Stimulated activated CD8-positive, alpha-beta memory T cell treated with anti-CD3 and anti-CD28 coated beads, Interleukin-12 subunit alpha, Interleukin-12 subunit beta, amount 100 ng/mL, for 4 hours (primary cell): ENCODE results near the gene GADD45A.
"Not testable (repeated sequence)": the region's sequence is repeated elsewhere in the genome, so short reads cannot be mapped to it uniquely, and the experiment has no call there.

Experiments
- DNase-seq: peaks from one replicate; pipeline ENCODE4 v3.0.0-alpha.2; 2020; ENCODE audit warnings: low read depth

Gene GADD45A, protein sequence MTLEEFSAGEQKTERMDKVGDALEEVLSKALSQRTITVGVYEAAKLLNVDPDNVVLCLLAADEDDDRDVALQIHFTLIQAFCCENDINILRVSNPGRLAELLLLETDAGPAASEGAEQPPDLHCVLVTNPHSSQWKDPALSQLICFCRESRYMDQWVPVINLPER

DNA sequence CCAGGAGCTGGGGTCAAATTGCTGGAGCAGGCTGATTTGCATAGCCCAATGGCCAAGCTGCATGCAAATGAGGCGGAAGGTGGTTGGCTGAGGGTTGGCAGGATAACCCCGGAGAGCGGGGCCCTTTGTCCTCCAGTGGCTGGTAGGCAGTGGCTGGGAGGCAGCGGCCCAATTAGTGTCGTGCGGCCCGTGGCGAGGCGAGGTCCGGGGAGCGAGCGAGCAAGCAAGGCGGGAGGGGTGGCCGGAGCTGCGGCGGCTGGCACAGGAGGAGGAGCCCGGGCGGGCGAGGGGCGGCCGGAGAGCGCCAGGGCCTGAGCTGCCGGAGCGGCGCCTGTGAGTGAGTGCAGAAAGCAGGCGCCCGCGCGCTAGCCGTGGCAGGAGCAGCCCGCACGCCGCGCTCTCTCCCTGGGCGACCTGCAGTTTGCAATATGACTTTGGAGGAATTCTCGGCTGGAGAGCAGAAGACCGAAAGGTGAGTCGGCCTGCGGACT lies at the start of gene GADD45A:
GADD45A (plus strand) TSS at position 135 of the 491 bp plus-strand sequence; CDS start at position 429, 294 bp downstream.
- DNase-seq, result peak; percentile 85

DNA sequence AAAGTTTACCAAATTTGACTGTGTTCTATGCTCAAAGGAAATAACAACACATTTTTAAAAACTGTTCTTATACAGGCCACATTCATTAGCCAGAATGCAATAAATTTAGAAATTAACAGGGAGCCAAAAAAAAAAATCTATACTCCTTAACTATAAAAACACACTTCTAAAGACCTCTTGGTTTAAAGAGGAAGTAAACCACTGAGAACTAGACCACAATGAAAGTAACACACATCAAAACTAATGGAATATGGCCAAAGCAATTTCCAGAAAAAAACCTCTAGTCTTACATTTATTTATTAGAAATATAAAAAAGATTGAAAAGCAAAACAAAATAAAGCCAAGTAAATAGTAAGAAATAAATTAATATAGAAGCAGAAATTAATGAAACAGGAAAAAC lies 48.9 kb upstream of the GADD45A start:
- DNase-seq, result no peak

DNA sequence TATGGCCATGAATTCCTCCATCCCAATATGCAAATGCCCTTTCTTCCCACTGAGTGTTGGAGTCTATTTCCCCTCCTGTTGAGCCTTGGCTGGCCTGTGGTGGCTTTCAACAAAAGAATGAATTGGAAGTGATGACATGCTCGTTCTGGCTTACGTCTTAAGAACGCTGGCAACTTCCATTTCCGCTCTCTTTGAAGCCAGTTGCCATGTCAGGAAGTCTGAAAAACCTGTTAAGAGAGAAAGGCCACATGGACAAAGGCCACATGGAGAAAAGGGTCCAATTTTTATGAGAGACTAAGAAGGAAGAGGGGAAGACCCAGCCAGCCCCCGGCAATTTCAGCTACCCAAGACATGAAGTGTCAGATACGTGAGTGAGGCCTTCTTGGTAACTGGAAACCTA lies 45.6 kb upstream of the GADD45A start:
- no peak for DNase-seq

DNA sequence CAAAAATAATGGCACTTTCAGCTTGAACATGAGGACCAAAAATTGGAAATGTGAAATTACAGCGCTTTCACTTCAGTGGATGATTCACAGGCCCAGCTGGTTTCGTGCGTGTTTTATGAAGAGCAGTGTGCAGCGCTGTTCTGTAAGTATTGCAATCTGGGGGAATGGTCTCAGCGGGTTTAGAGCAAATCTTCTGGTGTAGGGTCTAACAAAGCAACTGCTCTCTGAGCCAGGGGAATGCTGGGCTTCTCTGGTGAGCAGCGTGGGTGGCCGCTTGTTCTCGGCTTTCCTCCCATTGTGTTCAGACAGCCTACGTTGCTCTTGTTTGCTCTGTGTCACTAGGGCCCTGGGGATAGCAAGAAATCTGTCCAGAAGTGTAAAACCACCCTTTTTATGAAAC lies 42.4 kb upstream of the GADD45A start:
- no peak for DNase-seq

DNA sequence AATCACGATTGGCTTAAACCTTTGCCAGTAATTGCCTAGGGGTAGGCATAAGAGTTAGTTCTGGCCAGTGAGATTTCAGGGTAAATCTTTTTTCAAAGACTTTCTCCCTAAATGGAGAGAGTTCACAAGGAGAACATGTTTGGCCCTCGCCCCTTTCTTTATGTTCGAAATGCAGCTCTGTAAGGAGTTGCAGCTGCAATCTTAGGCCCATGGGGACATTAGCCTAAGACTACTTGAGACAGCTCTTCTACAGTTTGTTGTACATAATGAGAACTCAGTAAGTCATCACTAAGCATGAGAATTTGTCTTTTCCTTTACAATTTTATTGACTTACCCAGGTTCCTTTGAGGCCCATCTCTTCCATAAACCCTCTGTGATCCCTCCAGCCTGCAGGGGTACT lies 40.4 kb upstream of the GADD45A start:
- no peak for DNase-seq

DNA sequence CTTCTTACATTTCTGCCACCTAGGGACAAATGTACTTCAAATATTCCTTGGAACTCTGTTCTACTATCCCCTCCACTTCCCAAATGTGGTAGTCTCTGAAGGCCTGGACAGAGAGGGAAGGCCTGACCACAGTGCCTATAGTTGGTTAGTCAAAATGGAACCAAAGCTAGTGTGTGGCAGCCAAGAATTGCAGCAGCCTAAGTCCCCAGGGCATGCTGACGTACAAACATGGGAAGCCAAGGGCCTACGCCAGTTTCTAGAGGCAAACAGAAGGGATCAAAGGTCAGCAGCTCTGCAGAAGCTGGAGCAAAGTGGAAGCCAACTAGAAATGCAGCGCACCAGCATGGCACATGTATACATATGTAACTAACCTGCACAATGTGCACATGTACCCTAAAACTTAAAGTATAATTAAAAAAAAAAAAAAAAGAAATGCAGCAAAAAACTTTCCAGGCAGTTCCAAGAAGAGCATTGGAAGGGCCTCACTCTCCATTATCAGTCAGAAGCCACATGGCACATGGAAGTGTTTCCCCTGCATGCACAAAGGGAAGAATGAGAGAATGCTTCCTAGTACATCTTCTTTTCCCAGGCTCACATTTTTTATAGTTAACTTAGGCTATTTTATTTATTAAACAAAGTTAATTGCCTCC lies 39.4 kb upstream of the GADD45A start:
- no peak for DNase-seq

DNA sequence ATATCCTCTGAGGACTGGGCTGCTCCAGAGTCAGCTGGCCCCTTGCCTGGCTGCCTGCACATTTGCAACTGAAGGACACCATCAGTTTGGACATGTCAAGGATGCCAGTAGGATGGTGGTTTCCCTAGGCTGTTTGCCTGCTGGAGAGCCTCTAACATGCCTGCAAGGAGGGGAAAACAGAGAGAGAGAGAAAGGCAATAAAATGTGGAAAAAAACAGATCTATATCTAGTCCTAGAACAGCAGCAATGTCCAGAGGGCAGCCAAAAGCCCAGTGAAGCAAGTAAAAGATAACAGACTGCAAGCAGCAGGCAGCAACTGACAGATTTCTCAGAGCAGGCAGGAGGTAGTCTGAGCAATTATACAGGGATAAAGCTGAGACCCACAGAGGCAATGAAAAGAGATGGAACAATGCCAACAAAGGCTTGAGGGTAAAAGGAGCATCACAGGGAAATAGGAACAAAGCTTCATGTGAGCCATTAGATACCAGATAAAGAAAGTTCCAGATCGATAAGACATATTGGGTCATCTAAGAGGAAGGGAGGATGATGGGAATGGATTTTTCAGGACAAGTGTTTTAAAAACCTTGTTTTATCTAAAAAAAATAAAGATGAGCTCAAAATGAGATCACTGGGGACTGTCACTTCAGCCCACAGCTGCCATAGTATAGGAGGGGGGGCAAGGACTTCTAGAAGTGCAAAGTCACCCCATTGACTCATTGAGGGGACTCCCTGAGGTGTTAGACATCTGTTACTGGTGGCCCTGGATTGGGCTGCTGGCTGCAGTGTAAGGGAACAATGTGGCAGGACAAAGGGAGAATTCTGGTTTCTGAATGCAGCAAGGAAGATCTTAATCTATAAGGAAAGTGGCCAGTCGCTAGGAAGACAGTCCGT lies 38.6 kb upstream of the GADD45A start:
- no peak for DNase-seq

DNA sequence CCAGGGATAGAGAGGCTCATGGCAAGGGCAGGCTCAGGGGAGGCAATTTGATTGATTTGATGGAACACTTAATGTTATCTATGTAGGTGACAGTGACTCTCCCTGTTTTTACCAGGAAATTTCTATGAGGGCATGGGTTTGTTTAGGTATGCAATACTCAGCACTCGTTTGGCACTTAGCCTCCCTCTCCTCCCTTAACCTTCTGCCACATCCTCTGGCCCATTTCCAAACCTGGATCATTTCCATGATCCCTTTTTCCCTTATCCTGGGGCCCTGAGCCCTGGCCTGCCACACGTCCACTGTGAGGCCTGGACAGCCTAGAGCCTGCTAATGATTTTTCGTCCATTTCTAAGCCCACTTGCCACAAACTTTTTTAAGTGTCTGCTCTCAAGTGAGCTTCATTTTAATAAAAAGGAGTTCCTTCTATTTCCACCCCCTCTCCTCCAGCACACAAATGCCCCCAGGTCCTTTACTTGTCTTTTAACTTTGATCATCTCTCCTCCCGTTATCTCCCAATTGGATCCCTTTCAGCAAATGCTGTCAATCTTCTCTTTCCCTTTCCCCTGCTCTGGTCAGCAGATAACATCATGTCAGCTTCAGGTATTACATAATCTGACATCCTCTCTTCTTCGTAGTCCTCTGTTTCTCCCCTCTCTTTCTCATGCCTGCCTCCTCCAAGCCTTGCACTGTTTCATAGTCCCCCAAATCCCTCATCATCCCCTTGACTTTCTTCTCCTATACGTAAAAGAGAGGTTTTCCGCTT lies 37.8 kb upstream of the GADD45A start:
- no peak for DNase-seq

DNA sequence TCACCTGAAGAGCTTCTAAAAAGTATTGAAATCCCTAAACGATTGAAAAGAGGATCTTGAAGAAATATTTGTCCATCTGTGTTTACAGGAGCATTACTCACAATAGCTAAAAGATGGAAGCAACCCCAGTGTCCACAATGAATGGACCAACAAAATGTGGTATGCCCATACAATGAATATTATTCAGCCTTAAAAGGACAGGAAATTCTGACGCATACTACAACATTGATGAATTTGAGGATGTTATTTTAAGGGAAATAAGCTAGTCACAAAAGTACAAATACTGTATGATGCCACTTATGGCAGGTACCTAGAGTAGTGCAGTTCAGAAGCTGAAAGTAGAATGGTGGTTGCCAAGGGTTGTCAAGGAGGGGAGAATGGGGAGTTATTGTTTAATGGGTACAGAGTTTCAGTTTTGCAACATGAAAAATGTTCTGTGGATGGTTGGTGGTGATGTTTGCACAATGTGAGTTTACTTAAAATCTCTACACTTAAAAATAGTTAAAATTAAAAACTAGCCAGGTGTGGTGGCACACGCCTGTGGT lies 37.1 kb upstream of the GADD45A start:
- DNase-seq, result no peak

DNA sequence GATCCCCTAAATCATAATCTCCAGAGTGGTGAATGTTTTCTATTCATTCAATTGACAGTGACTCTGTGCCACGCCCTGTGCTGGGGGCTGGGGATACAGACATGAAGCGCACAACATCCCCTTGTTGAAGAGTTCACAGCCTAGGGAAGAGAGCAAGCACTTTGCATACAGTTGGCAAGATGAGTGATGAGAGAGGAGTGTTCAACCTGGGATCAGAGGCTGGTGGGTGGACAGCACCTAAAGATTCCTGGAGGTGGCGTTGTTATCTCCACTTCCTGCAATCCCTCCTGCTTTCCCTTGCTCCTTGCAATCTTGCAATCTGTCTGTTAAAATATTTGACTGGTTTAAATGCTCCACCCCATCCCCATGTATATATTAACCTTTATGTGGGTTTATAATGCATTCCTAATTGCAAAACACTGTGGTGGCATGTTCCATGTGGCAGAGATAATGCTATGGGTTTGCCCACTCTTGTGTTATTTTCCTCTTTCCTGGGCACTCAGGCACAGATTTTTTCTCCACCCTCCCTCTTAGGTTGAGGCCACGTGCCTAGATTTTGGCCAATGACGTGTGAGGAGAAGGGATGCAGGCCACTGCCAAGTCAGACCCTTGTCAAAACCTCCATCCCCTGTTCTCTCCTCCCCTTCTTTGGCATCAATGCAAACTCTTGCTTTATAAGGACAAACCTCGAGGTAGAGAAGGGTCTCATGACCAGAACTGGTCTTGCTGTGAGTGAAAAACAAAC lies 36.2 kb upstream of the GADD45A start:
- no peak for DNase-seq

DNA sequence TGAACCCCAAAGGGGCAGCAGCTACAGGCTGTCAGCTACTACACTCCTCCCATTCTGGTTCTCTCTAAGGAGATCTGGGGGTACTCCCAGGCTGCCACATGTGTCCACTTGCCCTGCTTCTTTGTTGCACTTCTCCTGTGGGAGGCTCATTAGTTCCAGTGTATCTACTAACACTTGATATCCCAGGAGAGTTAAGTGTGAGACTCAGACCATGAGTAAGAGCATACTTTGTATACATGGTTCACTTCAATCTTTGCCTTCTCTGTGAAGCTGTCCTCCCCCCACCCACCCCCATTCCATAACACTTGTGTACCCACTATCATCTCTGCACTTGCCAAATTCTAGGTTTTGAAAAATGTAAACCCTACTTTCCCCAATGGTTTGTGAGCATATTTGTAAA lies 34.9 kb upstream of the GADD45A start:
- no peak for DNase-seq

DNA sequence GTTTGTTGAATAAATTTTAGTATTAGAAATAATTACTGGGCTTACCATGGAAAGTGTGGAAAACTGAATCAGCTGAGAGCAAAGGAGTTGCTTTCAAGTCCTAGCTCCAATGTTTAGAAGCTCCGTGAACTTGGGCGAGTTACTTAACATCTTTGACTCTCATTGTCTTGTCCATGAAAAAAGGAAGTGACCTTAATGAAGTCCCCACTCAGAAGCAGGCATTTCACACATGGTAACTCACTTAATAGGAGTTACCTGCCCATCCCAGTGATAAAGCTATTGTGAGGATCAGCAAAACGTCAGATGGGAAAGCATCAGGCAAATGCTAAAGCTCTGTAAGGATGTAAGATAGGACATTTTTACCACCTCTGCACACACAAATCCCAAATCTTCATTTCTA lies 34.0 kb upstream of the GADD45A start:
- DNase-seq, result no peak

DNA sequence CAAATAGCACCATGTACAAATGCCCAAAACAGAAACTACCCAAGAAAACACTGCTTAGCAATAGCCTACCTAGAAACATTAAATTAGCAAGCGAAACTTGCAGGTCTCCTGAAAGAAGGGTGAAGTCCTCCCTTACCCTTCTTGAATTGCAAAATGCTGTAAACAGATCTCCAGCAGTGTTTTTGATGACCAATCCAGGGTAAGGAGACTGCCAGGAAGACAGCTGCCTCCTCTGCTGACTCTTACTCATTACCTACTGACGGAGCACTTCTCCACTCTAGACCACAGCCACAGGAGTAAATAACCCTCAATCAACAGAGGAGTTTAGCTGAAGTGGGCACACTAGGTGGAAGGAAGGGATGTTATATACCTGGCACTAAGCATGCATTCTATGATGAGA lies 32.2 kb upstream of the GADD45A start:
- no peak for DNase-seq

DNA sequence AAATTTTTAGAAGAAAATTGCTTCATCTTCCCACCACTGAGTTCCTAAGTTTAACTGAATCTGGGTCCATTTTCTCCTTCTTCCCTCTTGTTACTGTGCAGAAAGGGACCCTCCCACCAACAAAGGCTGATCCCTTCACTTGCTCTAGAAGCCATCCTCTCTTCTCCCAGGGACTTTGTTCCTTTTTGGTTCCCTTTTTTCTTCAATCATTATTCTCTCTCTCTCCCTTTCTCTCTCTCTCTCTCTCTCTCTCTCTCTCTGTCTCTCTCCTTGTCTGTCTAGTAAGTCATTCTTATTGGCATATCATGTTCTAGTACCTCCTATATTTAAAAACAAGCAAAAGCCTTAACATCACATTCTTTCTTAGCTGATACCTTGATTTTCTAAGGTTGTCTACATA lies 31.7 kb upstream of the GADD45A start:
- DNase-seq, result no peak

DNA sequence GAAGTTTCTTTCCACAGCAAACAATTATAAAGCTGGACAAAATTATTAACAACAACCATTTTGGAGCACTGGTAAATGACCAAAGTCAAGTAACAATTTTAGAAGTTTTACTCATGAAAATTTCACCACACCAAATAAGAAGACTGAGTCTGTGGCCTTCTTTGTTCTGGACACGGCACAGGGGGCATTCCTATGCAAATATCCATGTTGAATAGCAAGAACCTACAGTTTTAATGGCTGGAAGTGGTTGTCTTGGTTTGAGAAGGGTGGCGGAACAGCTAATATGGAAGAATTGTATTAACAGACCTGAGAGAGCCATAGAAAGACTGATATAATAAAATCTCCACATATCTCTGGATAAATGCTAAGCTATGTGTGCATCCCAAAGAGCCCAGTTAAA lies 29.4 kb upstream of the GADD45A start:
- no peak for DNase-seq

DNA sequence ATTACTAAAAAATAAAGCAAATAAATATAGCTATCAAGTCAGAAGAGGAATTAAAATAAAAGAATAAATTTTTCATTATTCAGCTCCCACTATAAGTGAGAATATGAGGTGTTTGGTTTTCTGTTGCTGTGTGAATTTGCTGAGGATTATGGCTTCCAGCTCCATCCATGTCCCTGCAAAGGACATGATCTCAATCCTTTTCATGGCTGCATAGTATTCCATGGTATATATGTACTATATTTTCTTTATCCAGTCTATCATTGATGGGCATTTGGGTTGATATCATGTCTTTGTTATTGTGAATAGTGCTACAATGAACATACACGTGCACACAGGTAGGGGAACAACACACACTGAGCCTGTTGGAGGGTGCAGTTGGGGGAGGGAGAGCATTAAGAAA lies 27.8 kb upstream of the GADD45A start:
- DNase-seq, result not testable (repeated sequence)

DNA sequence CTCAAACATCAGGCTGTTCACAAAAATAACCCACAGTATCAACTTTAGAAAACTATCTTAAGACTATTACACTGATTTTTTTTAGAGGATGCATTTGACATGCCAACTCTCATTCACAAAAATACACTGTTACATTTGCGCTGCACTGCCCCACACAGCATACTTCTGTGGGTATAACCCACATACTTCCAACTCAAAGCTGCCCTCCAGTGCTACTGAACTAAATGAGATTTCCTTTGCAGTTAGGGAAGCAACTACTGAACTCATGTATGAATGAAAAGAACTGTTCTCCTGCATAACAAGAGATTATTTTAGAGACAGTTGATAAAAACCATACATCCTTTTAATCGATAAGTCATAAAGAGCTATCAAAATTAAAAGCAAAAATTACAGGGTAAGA lies 25.8 kb upstream of the GADD45A start:
- DNase-seq, result no peak

DNA sequence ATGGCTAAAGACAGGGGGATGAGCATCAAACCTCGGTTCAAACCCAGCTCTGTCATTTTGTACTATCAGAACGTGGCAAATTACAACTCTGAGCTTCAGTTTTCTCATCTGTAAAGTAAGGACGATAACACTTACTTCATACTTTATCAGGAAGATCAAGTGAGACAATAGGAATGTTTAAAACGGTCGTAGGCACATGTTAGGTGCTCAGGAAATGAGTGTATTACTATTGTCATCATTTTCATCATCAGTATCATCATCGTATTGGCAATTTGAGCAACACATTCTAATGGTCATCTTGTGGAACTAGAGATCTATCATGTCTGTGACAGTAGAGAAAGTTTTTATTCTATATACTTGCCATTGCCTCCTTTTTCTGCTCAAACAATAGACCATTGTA lies 22.1 kb upstream of the GADD45A start:
- no peak for DNase-seq

DNA sequence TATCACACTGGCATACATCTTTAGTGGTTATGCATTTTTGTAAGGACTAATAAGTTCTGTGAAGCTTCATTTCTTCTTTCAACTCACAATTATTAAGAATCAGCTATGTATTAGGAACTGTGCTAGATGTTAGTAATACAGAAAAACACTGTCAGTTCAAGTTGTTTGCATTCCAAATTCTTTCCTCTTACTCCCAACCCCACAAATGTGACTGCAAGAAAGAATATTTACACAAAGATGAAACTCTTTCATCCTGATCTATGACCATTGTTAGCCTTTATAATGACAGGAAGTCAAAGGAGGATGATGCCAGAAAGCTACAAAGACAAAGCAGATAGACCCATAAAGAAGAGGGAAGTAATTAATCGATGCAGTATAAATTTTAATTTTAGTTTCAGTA lies 21.0 kb upstream of the GADD45A start:
- DNase-seq, result no peak

DNA sequence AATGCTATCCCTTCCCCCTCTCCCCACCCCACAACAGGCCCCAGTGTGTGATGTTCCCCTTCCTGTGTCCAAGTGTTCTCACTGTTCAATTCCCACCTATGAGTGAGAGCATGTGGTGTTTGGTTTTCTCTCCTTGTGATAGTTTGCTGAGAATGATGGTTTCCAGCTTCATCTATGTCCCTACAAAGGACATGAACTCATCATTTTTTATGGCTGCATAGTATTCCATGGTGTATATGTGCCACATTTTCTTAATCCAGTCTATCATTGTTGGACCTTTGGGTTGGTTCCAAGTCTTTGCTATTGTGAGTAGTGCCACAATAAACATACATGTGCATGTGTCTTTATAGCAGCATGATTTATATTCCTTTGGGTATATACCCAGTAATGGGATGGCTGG lies 19.7 kb upstream of the GADD45A start:
- not testable (repeated sequence) for DNase-seq

DNA sequence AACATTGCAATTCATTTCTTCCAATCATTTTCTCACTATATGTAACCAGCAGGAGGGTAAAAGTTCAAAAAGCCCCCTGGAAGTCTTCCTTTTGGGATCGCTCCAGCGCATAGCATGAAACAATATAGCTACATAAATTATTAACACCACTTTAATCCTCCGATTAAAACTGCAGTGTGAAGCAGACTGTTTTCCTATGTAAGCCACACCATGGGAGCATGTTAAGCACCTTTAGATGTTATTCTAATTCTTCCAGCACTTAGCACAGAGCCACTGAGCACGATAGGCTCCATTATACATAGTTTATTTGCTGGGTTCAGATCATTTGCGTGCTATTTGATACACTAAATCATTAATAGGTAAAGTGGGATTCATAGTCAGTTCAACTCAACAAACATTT lies 18.4 kb upstream of the GADD45A start:
- no peak for DNase-seq
